HG02884 (cell line): ENCODE measurements around the gene GNAL.
"Not testable (repeated sequence)": the region's sequence is repeated elsewhere in the genome, so short reads cannot be mapped to it uniquely, and the experiment has no call there.

Experiments
- ATAC-seq: cut with Tn5 transposase; IDR thresholded peaks from one replicate; pipeline ENCODE4 v1.9.1; 2021; ENCODE audit warnings: mild to moderate bottlenecking, moderate library complexity; ENCODE audit not compliant: unreplicated experiment

GNAL gene

DNA sequence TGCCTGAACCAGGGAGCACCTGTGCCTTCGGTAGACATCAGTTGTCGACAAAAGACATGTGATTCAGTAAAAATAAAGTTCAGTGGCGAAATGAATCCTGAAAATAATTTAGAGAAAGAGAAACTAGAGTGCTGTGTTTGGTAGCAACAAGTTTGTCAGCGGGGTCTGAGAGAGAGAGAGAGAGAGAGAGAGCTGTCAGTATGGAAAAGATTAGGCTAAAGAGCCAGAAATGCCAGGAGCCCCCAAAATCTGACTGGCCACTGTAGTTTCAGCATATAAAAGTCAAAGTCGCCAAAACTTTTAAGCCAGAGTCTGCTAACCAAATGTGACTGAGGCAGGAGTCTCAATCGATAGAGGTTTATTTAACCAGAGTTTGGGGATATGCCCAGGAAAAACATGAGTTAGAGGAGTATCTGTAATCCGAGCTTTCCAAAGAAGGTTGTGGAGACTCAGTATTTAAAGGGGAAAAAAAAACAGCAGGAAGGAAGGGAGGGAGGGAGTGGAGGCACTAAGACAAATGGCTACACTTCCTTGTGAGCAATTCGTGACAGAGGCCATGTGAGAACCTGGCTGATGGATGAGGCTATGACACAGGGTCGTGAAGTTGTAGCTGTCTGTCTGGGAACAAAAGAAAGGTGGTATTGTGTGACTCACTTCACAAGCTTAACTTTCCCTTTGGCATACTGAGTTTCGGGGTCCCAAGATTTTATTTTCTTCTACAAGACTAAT, 20.5 kb upstream of the GNAL start:
- no peak for ATAC-seq

DNA sequence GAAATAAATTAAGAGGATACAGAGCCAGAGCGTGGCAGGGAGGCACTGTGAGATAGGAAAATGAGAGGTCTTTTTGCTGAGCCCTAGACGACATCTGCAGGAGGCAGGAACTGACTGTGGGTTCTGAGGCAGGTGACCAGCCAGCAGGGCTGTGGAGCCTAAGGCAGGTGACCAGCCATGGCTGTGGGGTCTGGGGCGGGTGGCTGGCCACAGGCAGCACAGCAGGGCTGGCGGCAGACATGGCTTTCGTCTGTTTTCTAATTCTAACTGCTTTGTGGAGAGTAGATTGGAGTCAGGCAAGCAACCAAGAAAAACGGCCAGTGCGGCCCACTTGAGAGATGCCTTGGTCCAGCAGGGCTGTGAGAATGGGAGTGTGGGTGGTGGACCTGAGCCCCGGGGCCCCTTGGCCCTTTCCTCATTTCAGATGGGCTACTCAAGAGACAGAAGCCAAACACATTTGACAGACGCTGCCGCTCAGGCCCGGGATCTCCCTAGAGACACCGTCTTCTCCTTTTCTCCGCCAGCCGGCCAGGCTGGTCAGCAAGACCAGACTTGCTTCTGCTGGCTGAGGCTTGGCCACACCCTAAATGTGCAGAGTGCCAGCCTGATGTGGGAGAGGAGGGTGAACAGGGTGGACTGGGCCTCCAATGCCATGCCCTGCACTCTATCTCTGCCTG, 19.7 kb upstream of the GNAL start:
- no peak for ATAC-seq

DNA sequence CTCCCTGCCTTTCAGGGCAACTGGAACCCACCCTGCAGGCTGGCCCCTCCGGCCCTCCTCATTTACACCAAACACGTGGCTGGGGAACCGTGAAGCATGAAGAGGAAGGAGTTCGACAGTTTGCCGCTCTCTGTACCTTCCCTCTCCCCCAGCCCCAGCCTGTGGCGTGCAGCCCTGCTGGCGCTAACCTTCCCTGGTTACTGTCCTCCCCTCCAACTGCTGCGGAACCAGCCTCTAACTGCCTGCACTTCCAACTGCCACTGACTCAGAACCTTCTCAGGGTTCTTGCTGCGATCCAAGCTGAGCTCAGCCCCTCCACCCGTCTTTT, 19.2 kb upstream of the GNAL start:
- no peak for ATAC-seq

DNA sequence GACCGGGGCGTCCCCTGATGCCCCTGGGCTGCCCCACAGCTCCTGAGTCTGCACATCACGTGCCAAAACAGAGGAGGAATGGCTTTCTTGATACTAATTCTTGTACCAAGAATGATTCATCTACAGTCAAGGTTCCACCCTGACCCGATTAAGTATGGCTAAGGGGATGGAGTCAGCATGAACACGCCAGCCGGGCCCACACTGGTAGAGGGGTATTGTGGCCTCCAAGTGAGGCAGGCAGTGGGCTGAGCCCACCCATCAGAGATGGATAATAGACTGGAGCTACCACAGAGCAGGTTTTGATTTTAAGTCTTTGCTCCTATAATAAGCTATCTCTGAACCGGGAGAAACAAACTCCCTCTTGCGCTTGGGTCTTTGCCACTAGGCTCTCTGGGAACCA, 17.9 kb upstream of the GNAL start:
- ATAC-seq, result no peak

DNA sequence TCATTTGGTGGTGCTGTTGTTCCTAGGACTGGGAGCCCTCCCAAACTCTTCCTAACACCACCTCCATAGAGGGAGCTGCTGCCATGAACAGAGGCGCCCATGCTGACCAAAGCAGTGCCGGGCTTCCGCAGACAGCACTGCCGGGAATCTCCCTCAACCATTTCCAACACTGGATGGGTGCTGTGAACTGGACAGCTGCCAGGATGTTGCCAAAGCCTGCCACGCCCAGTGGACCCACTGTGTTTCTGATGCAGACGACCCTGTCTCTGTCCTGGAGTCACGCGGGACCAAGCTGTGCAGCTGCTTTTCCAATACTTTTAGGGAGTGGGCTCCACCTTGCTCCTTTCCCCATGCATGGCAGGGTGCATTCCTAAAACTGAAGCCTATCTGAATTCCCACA, 16.9 kb upstream of the GNAL start:
- no peak for ATAC-seq

DNA sequence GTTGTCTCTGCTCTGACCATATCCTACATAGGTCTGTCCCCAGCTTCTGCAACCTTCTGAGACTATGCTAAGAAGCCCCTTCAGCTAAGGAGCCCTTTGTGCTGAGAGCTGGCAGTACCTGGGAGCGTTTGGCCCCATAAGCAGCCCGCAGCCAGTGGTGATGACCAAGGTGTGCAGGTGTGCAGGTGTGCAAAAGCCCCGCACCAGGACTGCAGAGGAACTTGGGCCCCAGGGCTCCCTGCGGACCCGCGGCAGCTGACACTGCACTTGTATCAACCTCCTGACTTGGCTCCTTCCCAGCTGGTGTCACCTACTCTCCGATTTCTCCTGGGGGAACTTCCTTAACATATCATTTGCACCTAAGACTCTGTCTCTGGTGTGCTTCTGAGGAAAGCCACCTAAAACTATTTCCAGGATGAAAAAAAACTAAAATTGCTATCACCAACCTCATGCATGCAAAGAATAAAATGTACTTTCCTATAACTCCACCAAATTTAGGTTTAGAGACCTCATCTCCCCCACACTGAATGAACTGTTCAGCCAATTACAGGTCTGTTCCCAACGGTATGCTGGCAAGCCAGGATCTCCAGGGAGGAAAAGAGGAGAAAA, 16.1 kb upstream of the GNAL start:
- no peak for ATAC-seq

DNA sequence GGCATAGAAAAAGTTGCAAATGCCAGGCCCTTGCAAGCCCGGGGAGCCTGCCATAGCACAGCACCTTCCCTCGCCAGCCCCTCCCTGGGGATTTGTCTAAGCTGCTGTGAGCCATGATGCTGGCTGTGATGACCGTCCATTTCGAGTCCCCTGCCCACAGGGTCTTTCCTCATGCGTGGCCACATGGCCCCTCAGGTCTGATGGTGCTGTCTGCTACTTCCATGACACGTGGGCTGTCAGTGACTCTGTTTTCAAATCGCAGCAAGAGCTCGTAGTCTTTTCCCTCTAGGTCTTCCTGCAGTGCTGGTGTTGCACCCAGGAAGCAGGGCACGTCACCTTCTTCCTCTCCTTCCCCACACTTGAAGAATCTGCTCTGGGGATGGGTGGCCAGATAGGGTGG, 15.5 kb upstream of the GNAL start:
- no peak for ATAC-seq

DNA sequence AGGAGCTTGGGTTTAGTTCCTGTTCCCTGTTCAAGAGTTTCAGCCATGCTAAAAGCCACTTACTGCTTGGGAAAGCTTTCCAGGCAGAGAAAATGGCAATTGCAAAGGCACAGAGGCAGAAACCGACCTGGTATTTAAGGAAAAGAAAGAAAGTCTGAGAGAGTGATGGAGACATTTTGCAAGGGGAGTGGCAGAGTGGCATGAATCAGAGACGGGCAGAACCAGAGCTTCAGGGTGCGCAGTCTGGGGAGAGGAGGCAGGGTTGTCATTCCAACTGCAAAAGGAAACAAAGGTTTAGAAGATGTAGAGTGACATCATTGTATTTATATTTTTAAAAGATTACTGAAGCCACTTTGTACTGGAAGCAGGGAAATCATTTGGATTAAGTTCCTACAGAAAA, 14.9 kb upstream of the GNAL start:
- ATAC-seq, result no peak

DNA sequence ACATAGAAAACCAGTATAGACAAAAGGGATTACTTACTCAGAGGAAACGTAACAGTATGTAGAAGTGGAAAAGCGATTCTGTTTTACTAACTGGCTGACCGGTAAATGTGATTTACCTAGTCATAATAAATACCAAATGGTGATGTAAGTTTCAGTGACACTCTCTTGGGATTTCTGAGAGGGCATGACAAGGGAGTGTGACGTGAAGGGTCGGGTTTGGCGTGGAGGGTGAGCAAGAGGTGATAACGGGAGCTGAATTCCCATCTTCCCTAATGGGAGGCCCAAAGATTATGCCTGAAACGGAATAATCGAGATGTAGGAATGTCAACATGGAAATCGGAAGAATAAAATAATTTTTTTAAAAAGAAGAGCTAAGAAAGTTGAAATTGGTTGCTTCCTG, 12.7 kb upstream of the GNAL start:
- ATAC-seq, result no peak

DNA sequence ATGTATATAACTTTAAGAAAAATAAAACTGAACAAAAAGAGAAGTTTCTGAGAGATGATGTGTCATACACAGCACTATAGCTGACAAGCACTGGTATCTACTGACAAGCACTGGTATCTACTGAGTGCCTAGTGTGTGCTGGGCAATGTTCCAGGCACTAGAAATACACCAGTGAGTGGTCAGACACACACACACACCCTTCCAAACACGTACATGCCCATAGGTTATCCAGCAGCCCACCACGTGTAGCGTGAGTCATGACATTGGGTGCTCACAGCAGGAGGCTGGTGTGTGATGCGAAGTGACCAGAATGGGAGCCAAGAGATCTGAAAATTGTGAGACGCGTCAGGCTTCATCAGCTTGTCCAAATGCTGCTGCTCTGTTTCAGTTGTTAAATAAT, 12.2 kb upstream of the GNAL start:
- ATAC-seq, result no peak

DNA sequence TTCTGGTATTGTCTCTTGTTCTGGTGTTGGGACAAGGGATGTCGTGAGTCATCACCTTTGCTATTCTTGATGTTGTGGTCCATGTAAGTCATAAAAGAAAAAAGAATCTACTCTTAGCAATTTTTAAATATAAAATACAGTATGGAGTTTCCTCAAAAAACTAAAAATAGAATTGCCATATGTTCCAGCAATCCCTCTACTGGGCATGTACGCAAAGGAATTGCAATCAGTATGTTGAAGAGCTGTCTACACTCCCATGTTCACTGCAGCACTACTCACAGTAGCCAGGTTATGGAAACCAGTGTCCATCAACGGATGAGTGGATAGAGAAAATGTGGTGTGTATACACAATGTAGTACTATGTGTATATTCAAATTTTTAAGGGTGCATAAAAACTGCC, 10.9 kb upstream of the GNAL start:
- no peak for ATAC-seq

DNA sequence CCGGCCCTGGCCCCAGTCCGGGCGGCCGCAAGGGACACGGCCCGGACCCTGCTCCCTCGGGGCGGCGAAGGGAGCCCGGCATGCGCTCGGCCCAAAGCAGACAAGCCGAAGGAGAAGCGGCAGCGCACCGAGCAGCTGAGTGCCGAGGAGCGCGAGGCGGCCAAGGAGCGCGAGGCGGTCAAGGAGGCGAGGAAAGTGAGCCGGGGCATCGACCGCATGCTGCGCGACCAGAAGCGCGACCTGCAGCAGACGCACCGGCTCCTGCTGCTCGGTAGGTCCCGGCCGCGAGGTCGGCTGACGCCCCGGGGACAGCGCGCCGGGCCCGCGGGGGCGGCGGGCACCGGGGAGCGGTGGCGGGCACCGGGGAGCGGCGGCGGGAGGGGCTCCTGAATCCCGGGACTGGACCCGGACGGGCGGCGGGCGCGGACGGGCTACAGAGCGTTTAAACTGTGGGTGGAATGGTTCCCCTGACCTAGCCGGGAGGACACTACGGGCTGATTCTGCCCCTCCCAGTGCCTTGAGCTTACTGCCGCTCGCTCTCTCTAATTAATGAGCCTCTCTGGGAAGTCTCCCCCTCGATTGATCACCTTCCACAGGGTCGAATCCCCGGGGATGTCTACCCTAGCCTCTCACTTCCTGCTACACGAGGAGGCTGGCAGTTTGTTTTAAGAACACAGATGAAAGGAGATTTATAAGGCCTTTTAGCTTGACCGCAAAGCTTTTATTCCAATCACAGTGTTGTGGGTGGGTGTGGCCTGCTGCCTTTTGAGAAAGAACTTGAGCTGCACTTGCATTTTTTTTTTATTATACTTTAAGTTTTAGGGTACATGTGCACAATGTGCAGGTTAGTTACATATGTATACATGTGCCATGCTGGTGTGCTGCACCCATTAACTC, 853 bp downstream of the GNAL start:
- peak; percentile 28 for ATAC-seq

DNA sequence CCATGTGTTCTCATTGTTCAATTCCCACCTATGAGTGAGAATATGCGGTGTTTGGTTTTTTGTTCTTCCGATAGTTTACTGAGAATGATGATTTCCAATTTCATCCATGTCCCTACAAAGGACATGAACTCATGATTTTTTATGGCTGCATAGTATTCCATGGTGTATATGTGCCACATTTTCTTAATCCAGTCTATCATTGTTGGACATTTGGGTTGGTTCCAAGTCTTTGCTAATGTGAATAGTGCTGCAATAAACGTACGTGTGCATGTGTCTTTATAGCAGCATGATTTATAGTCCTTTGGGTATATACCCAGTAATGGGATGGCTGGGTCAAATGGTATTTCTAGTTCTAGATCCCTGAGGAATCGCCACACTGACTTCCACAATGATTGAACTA, 1.6 kb downstream of the GNAL start:
- not testable (repeated sequence) for ATAC-seq

DNA sequence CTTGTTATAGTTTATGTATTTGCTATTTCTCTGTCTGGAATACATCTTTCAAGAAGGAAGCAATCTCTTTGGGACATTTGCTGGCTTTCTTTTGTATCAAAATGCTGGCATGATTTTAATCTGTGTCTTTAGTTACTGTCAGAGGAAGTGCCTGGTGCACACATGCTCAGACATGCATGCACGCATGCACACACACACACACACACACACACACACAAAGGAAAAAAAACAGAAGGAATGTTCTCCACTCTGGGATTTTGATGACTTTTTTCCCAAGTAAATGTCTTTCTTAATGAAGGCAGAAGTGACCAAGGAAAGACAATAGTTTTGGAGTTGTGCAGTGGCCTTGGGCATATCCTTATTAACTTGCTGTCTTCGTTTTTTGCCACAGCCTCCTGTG, 6.7 kb downstream of the GNAL start:
- ATAC-seq, result no peak

DNA sequence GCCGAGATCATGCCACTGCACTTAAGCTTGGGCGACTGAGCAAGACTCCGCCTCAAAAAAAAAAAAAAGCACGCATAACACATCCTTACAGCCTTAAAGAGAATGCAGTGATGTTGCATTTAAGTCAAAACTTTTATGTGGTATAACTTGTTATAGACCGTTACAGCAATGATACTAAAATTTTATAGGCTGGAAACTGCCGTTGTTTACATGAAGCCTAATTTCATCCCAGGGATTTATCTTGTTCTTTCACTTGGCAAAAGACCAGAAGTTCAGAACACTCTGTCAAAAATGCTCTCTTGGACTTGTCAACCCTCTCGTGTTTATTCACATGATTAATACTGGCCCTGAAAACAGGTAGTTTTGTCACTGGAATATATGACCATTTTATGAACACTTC, 7.4 kb downstream of the GNAL start:
- no peak for ATAC-seq

DNA sequence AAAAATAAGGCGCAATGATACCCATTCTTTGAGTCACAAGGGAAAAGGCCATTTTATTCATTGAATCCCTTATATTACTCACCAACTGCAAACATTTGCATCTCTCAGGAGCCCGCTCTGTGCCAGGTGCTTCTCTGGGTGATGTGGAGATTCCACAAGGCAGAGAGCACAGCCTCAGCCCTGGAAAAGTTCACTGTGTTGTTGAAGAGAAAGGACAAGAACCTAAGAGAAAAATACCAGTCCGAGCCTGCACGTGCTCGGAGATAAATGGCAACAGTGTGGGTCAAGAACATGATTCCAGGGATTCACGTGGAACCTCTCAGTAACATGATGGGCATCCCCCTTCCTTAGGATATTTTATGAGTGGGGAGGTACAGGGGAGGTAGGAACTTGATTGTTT, 11.8 kb downstream of the GNAL start:
- no peak for ATAC-seq

DNA sequence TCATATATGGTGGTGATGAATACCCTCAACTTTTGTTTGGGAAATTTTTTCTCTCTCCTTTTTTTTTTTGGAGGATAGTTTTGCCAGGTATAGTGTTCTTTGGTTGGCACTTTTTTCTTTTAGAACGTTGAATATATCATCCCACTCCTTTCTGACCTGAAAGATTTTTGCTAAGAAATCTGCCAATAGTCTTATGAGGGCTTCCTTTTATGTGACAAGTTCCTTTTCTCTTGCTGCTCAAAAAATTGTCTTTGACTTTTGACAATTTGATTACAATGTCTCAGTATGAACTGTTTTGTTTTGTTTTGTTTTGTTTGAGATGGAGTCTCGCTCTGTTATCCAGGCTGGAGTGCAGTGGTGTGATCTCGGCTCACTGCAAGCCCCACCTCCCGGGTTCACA, 21.5 kb downstream of the GNAL start:
- ATAC-seq, result no peak

DNA sequence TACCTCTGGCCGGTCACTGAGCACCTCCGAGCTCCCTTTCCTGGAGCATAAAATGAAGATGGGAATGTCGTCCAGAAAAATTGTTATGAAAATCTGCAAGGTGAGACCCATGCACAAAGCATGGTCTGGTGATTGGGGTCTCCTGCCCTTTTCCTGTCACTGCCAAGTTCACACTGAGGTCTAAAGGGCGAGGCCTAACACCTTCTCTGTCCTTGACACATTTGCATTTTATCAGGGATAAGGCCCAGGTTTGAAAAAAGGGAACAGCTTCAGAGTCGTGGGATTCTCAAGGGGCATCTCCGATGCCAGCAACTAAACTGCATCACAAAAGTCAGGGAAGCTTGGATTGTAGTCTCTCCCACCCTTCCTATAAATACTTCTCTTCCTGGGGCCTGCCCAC, 24.7 kb downstream of the GNAL start:
- no peak for ATAC-seq

DNA sequence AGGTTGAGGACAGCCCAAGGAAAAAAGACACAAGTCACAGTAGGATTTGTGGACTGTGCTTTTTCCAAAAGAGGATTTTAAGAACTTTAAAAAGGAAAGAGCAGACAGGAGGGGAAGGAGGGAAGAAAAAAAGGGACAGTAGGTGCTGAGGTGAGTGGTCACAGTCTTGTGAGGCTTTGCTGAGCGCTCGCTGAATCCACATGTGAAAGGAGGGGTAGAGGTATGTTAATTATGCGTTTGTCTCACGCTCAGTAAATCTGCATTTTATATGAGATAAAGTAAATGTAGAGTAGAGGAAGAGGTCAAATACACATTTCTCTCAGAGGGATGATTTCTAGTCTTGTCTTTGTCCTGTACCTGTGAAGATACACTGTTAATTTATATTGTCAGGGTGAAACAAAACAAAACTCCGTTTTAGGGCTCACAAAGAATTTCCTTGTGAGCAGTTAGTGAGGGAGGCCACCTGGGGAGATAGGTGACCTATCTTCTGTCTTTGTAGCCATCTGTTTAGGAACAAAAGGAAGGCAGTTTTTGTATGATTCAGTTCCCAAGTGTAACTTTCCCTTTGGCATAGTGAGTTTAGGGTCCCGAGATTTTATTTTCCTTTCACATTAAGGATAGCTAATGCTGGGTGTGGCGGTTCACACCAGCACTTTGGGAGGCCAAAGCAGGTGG, 25.3 kb downstream of the GNAL start:
- no peak for ATAC-seq

DNA sequence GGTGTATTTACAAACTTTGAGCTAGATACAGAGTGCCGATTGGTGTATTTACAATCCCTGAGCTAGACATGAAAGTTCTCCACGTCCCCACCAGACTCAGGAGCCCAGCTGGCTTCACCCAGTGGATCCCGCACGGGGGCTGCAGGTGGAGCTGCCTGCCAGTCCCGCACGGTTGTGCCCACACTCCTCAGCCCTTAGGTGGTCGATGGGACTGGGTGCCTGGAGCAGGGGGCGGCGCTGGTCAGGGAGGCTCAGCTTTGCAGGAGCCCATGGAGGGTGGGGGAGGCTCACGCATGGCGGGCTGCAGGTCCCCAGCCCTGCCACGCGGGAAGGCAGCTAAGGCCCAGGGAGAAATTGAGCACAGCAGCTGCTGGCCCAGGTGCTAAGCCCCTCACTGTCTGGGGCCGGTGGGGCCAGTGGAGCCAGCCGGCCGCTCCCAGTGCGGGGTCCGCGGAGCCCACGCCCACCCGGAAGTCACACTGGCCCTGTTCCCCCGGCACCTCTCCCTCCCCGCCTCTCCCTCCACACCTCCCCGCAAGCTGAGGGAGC, 27.8 kb downstream of the GNAL start:
- not testable (repeated sequence) for ATAC-seq

DNA sequence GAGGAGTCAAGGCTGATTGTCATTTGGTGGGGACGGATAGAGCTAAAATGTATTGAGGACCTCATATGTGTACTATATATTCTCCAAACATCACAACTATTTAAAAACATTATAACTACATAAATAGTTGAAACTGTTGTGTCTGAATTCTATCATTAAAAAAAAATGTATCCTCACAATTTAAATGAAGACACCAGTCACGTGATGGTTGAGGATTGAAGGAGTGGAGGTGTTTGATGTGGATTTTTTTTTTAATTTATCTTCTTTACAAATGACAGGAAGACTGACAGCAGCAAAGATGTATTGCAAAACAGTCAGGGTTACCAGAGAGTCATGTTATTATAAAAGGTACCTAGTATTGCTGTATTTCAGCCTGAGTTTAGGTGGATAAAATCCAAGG, 30.0 kb downstream of the GNAL start:
- no peak for ATAC-seq
